Raji (cell line): Measurements from ENCODE around the gene SARDH.

Experiments used
- POLR2A ChIP-seq: IDR thresholded peaks from 2 replicates; pipeline ENCODE4 v1.6.1; 2011; ENCODE audit warnings: low read depth, low read length, control low read depth; ENCODE audit not compliant: insufficient read depth

Gene SARDH

DNA sequence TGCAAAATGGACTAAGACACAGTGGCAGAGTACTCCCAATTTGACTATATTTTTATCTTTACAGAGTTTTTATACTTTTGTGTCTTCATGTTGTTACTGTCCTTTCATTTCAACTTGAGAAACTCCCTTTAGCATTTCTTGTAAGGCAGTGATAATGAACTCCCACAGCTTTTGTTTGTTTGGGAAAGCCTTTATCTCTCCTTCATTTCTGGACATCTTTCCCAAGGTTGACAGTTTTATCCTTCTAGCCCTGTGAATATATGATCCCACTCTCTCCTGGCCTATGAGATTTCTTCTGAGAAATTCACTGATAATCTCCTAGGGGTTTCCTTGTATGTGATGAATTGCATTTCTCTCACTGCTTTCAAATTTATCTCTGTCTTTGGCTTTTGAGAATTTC lies 9.2 kb upstream of the SARDH start:
- no peak for TF ChIP-seq POLR2A

DNA sequence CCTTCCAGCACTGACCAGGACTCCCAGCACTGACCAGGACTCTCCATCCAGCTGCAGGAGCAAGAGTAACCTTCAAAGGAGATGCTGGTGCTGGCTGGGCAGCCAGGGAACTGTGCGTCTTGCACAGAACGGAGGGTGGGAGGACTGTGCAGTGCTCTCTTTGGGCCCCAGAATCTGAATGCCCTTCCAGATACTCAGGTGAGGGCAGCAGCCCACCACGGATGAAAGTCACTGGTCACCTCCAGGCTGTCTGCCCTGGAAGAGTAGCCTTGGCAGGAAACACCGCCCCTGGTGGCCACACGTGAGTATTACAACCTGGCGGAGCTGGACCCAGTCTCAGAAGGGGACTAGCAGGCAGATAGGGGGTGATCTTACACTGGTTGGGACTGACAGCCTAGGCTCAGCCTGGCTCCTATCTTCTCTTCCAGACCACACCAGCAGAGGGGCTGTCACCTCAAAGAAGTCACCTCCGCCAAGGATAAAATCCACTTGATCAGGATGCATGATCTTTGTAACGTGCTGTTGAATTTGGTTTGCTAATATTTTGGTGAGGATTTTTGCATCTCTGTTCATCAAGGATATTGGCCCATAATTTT lies 4.8 kb upstream of the SARDH start:
- TF ChIP-seq POLR2A: no peak

DNA sequence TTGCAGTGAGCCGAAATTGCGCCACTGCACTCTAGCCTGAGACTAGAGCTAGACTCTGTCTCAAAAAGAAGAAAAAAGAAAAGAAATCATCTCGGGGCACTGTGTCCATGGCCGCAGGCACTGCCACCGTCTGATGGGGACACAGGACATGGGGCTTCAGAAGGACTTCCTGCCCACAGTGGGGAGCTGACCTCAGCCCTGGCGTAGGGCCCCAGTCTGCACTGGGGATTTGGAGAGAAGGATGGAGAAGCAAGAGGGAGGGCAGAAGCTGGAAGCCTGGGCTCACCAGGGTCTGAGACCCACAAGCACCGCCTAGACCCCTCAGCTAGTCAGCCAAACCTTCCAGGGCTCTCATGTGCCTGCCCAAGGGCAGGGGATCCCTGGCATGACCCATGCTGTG lies 4.1 kb upstream of the SARDH start:
- TF ChIP-seq POLR2A: no peak

- no peak for TF ChIP-seq POLR2A
These were observed 3.6 kb upstream of the SARDH start for GRCh38 chr9:133741716-133742115.

DNA sequence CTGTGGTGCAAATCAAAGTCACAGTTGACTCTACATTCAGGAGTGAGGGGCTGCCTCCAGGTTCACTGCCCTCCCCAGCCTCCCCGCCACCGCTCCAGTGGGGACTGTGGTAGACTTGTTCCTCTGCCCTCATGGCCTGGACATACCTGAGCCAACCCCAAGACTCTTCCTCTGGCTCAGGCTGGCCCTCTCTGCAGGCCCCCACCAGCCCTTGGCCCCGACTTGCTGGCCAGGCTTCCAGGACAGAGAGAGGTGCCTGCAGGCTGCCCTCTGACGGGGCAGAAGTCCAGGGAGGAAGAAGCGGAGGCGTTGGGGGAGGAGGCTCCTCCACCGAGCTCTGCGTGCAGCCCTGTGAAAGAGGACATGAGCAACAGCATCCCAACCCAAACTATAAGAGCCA lies 2.8 kb upstream of the SARDH start:
- TF ChIP-seq POLR2A: no peak

- no peak for TF ChIP-seq POLR2A
These were observed 1.5 kb upstream of the SARDH start for GRCh38 chr9:133739408-133740280.

DNA sequence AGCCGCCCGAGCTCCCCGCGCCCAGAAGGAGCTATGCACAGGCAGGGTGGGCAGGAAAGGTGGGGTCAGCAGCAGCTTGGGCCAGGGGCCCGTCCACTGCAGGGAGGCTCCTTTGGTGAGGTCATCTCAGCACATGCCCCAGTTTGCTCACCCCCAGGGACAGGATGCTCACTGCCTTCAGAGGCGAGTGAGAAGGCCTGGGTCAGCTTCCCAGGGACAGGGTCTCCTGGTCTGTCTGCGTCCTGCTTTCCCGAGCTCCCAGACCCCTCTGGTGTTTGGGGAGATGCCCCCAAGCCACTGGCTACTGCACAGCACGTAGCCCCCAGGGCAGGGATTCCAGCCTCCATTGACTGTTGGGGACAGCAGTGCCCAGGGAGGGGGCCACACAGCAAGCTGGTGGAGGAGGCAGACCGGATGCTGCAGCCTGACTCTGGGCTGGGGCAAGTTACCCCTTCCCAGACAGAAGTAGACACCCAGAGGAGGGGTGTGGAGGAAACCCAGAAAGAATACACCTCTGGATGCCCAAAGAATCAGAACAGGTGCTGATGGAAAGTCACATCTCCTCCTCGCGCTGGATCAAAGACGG lies 581 bp upstream of the SARDH start:
- no peak for TF ChIP-seq POLR2A

- no peak for TF ChIP-seq POLR2A
These were observed 930 bp downstream of the SARDH start for GRCh38 chr9:133737071-133737773.

- TF ChIP-seq POLR2A: no peak
These were observed 2.2 kb downstream of the SARDH start for GRCh38 chr9:133735931-133736330.

- no peak for TF ChIP-seq POLR2A
These were observed 2.8 kb downstream of the SARDH start for GRCh38 chr9:133735415-133735775.

GRCh38 chr9:133734590-133735414 lies 3.4 kb downstream of the SARDH start:
- TF ChIP-seq POLR2A: no peak

GRCh38 chr9:133733796-133734533 lies 4.2 kb downstream of the SARDH start:
- TF ChIP-seq POLR2A: no peak

- no peak for TF ChIP-seq POLR2A
These were observed 4.7 kb downstream of the SARDH start for GRCh38 chr9:133733421-133733795.
